GM12878 (cell line): ENCODE results near the gene METTL4. TPM values are rescaled to one million over a fixed set of nuclear protein-coding genes. Genes with fewer than 3 reads are reported as not detected.

Experiments
- ATAC-seq: fragments of 200-7000 bp; cut with Tn5 transposase; 3 replicates; pipeline ENCODE4 v1.9.1; 2020; ENCODE audit warnings: mild to moderate bottlenecking, moderate library complexity
- BruUV-seq: library from RNA; stranded (reverse); fragments of 400-500 nt; replicated peaks from 2 replicates; lab custom pipeline; 2021; lab: Mats Ljungman, UMichigan
- CTCF ChIA-PET: fragments of 300-600 bp; sonication (Branson Sonifier 250); formaldehyde crosslinking; extraction: SDS; loops from one replicate; lab custom pipeline; 2021; ENCODE audit warnings: inconsistent platforms; lab: Yijun Ruan, JAX
- POLR2A ChIA-PET: fragments of 350-600 bp; formaldehyde crosslinking; extraction: SDS; loops from one replicate; lab custom pipeline; 2021; ENCODE audit warnings: inconsistent platforms; lab: Charles Lee
- RAD21 ChIA-PET: fragments of 300-600 bp; sonication (Branson Sonifier 250); formaldehyde crosslinking; loops from one replicate; lab custom pipeline; 2023; ENCODE audit warnings: antibody characterized with exemption; ENCODE audit not compliant: unreplicated experiment; lab: Charles Lee
- SMC1A ChIA-PET: fragments of 300-600 bp; sonication (Branson Sonifier 250); formaldehyde crosslinking; loops from one replicate; lab custom pipeline; 2023; ENCODE audit not compliant: unreplicated experiment, uncharacterized antibody; lab: Charles Lee
- DNase-seq: peaks from one replicate; pipeline ENCODE4 v3.0.0-alpha.2; 2011; ENCODE audit warnings: low read depth, low spot score
- FAIRE-seq: peaks from 3 replicates; lab custom pipeline; 2011; peaks lifted over from hg19 to GRCh38; lab: Jason Lieb, UNC
- H2AFZ ChIP-seq: 2 replicates; pipeline ENCODE4 v1.6.0; 2011; ENCODE audit warnings: low read depth, low read length, control low read depth; ENCODE audit not compliant: control insufficient read depth
- H3K27ac ChIP-seq: 2 replicates; pipeline ENCODE4 v1.5.1; 2011; ENCODE audit warnings: control low read depth; ENCODE audit not compliant: control insufficient read depth, insufficient read depth
- H3K27me3 ChIP-seq, 2 experiments: replicated peaks in 1 of 2; 2 replicates each; pipeline versions ENCODE4 v1.6.0 to v1.6.1; 2011; ENCODE audit warnings: low read length in 1 of 2; ENCODE audit not compliant: control insufficient read depth in 2 of 2, insufficient read depth in 2 of 2
- H3K36me3 ChIP-seq, 2 experiments: 2 replicates each; pipeline ENCODE4 v1.5.1; 2011; ENCODE audit warnings: low read length in 1 of 2; ENCODE audit not compliant: control insufficient read depth in 2 of 2, insufficient read depth in 2 of 2
- H3K4me1 ChIP-seq: 2 replicates; pipeline ENCODE4 v1.6.1; 2011; ENCODE audit warnings: mild to moderate bottlenecking, low read length, moderate library complexity, mixed read lengths; ENCODE audit not compliant: control insufficient read depth, insufficient read depth
- H3K4me2 ChIP-seq: 2 replicates; pipeline ENCODE4 v1.6.0; 2011; ENCODE audit warnings: control low read depth; ENCODE audit not compliant: control insufficient read depth, insufficient read depth
- H3K4me3 ChIP-seq: fragments of 200-600 bp; sonication (generic); 2 replicates; pipeline ENCODE4 v1.5.1; 2016
- H3K79me2 ChIP-seq: 2 replicates; pipeline ENCODE4 v1.6.0; 2011; ENCODE audit warnings: low read length; ENCODE audit not compliant: control insufficient read depth, insufficient read depth
- H3K9ac ChIP-seq: 2 replicates; pipeline ENCODE4 v1.8.0; 2011; ENCODE audit warnings: low read length, control low read depth, mixed read lengths; ENCODE audit not compliant: control insufficient read depth, insufficient read depth
- H3K9me3 ChIP-seq: replicated peaks from 3 replicates; pipeline ENCODE4 v1.5.1; 2011; ENCODE audit warnings: mild to moderate bottlenecking, low read length; ENCODE audit not compliant: control insufficient read depth, insufficient read depth
- H4K20me1 ChIP-seq: 2 replicates; pipeline ENCODE4 v1.6.0; 2011; ENCODE audit not compliant: control insufficient read depth, insufficient read depth
- ASH2L ChIP-seq: fragments of 300-600, 200-600 bp; sonication (generic); IDR thresholded peaks from 2 replicates; pipeline ENCODE4 v1.6.1; 2017; ENCODE audit warnings: low read depth, mild to moderate bottlenecking, borderline replicate concordance
- CHD4 ChIP-seq: fragments of 200-600 bp; sonication (generic); IDR thresholded peaks from 2 replicates; pipeline ENCODE4 v1.6.1; 2016; ENCODE audit warnings: mild to moderate bottlenecking
- MLLT1 ChIP-seq: fragments of 450-650 bp; IDR thresholded peaks from 2 replicates; pipeline ENCODE4 v1.6.1; 2016; ENCODE audit warnings: mild to moderate bottlenecking
- NR2F1 ChIP-seq: fragments of 450-650 bp; conservative IDR thresholded peaks from 2 replicates; pipeline ENCODE4 v1.6.1; 2017; ENCODE audit warnings: mild to moderate bottlenecking
- USF2 ChIP-seq: IDR thresholded peaks from 2 replicates; pipeline ENCODE4 v1.6.1; 2011; ENCODE audit warnings: low read depth, low read length, improper control_type of control experiment, borderline replicate concordance
- WGBS: methylation state at CpG from one replicate; pipeline ENCODE4 v1.1.6; 2016; ENCODE audit warnings: low lambda C conversion rate; ENCODE audit not compliant: insufficient replicate concordance, insufficient coverage; ENCODE audit errors: missing lambda C conversion rate; 5-methylcytosine and 5-hydroxymethylcytosine counted together
- in situ Hi-C: fragments of 300-500 bp; cut with MboI; formaldehyde crosslinking; loops from 9 replicates; pipeline ENCODE4 v1.14.3; 2018; ENCODE audit warnings: mixed read lengths
- intact Hi-C: fragments of 100-400 bp; cut with micrococcal nuclease; formaldehyde crosslinking; loops from one replicate; pipeline ENCODE4 v1.14.2; 2022; ENCODE audit not compliant: unreplicated experiment
- polyA plus RNA-seq, 11 experiments: library from polyadenylated mRNA; depleted of rRNA in 4 of 11; unstranded in 6 of 11; stranded (reverse) in 5 of 11; fragments of >200 nt; fragmentation: Nextera tagmentation in 4 of 11; fragmentation: Illumina TruSeq in 1 of 11; extraction: Ambion mirVana in 4 of 11; extraction: Trizol in 1 of 11; gene quantifications; 1 replicate in 1 of 11; 2 replicates in 10 of 11; pipeline versions ENCODE4 v1.2.1 to v1.2.3, GENCODE V29; 2011 to 2016; ENCODE audit warnings: inconsistent platforms in 2 of 11, missing spikeins in 2 of 11, low read depth in 1 of 11
- total RNA-seq, 4 experiments: library from RNA; depleted of rRNA in 3 of 4; stranded (reverse); fragments of >200 nt in 3 of 4; fragmentation: Illumina TruSeq in 1 of 4; extraction: Trizol in 1 of 4; gene quantifications; 2 replicates each; pipeline versions ENCODE4 v1.2.1 to v1.2.3, GENCODE V29; 2013 to 2021
- TF ChIP-seq, protein P1 (sequence below): IDR thresholded peaks from 2 replicates; pipeline ENCODE4 v1.6.1; 2011; ENCODE audit warnings: low read depth, mild to moderate bottlenecking, low read length, moderate library complexity, borderline replicate concordance; ENCODE audit errors: extremely low read depth
- TF ChIP-seq, protein P2 (sequence below): fragments of 450-650 bp; IDR thresholded peaks from 2 replicates; pipeline ENCODE4 v1.6.1; 2017; ENCODE audit warnings: mild to moderate bottlenecking

The METTL4 gene
- total and polyA plus RNA-seq, 10 of the 15 experiments (the other 5 are each of a cell fraction or from before 2014, with no cell fraction given) = 4.9 to 15.2 (median 12.3) TPM

DNA sequence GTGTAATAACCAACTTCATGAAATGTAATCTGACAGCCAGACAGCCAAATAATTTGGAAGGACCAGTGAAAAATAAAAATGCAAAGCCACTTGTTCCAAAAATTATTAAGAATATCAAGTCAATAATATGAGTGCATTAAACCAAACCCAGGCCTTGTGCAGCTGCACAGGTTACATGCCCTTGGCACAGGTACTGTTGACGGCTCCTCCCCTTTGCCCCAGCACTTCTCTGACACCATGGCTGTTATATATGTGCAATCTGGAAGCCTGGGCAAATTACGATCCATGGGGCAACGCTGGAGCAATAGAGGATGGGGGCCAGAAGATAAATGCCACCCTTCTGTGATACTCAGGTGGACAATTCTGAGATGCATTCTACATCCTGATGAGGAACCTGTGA, 68.9 kb downstream of the METTL4 start:
- in situ Hi-C loops = no loop called here
- intact Hi-C loops = no loop called here

More for the DNA sequence above, 68.9 kb downstream of the METTL4 start:
- no peaks in the 10 kb centered on the region for H3K79me2 ChIP-seq
- no peaks in the 10 kb centered on the region for H4K20me1 ChIP-seq
- no peaks in the 10 kb centered on the region for H3K27me3 ChIP-seq
- ChIA-PET POLR2A (no interaction called here), CTCF (no interaction called here), RAD21 (no interaction called here), SMC1A (interaction anchor here (1.1 kb wide), 1 partner anchor 628 kb away, joined by 3 read pairs; no protein-coding TSS in a partner anchor)
- H3K36me3 ChIP-seq = no peaks in the 10 kb centered on the region
- no peaks in the 10 kb centered on the region for H3K4me1 ChIP-seq
- no TSS peak for BruUV-seq
- H2AFZ ChIP-seq = no peak overlapping the region
- WGBS = 17% methylated on average over 3 of the region's 3 CpGs
- H3K9ac ChIP-seq = no peak overlapping the region
- no peak for TF ChIP-seq ASH2L
- TF ChIP-seq, protein P1, sequence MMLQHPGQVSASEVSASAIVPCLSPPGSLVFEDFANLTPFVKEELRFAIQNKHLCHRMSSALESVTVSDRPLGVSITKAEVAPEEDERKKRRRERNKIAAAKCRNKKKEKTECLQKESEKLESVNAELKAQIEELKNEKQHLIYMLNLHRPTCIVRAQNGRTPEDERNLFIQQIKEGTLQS = no peak
- TF ChIP-seq USF2 = no peak
- no peak for TF ChIP-seq CHD4
- TF ChIP-seq MLLT1 = no peak
- TF ChIP-seq, protein P2, sequence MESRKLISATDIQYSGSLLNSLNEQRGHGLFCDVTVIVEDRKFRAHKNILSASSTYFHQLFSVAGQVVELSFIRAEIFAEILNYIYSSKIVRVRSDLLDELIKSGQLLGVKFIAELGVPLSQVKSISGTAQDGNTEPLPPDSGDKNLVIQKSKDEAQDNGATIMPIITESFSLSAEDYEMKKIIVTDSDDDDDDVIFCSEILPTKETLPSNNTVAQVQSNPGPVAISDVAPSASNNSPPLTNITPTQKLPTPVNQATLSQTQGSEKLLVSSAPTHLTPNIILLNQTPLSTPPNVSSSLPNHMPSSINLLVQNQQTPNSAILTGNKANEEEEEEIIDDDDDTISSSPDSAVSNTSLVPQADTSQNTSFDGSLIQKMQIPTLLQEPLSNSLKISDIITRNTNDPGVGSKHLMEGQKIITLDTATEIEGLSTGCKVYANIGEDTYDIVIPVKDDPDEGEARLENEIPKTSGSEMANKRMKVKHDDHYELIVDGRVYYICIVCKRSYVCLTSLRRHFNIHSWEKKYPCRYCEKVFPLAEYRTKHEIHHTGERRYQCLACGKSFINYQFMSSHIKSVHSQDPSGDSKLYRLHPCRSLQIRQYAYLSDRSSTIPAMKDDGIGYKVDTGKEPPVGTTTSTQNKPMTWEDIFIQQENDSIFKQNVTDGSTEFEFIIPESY = no peak
- TF ChIP-seq NR2F1 = no peak
- no peak overlapping the region for H3K27ac ChIP-seq
- no peak overlapping the region for H3K4me3 ChIP-seq
- H3K9me3 ChIP-seq = no peaks in the 10 kb centered on the region
- FAIRE-seq (no peak), DNase-seq (no peak), ATAC-seq (no peak)
- no peak overlapping the region for H3K4me2 ChIP-seq
